Limb (tissue), 2 donors: Measurements from ENCODE around the gene HDAC7.
A peak's percentile ranks its signal among the peaks of the same experiment; 100 is the strongest.

ENCODE experiments used
- DNase-seq, 2 donors: peaks; one replicate each; pipeline ENCODE4 v3.0.0-alpha.2; 2016; ENCODE audit errors: extremely low spot score in 2 of 2

Gene HDAC7

DNA sequence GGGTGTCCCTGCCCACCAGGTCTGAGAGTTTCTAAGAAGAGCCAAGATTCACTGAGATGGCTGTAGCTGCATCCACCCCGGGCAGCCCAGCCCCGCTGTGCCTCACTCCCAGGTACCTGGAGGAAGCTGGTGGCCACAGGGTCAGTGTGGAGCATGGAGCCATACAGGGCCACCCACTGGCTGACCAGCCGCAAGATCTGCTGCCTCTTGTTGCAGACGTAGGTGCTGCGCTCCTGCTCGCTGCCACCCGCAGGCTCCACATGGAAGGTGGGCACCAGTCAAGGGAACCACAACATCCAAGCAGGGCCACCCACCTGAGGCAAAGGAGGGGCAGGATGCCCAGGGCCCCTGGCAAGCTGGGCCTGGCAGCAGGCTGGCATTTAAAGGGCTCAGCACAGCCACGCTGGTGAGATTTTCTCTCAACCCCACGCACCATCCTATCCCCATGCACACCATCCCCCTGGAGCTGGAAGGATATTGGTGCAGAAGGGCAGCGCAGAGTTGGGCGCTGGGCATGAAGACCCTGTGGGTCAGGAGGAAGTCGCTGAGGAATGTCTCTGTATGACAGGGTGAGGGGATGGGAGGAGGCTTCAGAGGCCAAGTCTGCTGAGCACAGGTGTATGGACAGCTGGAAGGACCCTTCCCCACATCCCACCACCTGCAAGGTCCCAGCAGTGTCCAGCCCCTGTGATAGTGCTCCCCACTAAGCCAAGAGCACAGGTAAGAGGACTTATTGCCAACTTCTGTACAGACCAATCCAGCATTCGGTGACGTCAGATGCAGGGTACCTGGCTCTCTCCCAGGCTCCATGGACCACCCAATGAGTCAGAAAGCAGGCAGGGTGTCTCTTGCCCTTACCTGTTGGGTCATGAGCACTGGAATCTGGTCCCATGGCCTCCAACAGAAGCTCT lies 71.9 kb downstream of the HDAC7 start:
- DNase-seq, result no peak

GRCh38 chr12:47747126-47747525 lies 72.6 kb downstream of the HDAC7 start:
- DNase-seq, result no peak

GRCh38 chr12:47746523-47746922 lies 73.2 kb downstream of the HDAC7 start:
- DNase-seq, result no peak

DNA sequence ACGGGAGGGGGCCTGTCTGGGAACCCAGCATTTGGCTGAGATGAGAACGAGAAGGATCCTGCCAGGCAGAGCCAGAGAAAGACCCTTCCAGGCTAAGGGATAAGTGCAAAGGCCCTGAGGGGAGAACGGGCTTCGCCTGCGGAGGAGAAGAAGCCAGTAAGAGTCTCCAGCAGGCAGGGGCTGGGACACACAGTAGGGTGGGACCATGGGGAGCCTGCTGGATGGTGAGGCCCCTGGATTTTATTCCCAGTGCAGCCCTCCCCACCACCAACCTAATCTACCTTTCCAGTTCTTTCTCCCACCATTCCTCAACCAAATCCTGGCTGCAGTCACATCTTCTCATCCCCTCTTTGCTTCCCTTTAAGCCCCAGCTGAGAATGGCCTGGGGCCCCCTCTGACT lies 73.6 kb downstream of the HDAC7 start:
- DNase-seq, result no peak

- no peak for DNase-seq
Observed at GRCh38 chr12:47745485-47746041, 74.1 kb downstream of the HDAC7 start.

DNA sequence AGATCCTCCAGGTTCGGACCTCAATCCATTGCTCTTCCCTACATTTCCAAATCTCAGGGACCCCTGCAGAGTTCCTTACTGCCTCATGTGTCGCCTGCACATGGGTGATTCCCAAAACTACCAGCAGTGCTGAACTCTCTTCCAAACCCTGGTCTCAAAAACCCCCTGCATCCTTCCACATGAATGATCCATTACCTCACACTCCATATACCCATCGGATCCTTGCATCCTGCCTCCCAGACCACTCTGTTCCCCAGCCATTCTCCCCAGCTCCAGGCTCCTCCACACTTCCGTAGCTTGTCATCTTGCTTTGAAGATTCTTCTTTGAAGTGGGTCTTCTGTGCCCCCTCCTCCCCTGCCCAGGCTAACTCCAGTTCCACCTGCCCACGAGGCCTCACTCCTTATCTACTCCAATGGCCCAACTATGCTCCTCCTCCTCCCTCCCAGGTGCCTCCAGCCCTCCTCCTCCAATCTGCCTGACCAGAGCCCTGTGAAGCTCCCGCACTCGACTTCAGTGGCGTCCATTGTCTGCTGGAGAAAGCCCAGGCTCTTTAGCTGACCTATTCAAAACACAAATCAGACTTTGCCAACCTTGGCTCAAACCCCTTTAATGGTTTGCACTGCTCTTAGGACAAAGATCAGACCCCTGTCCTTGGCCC lies 74.8 kb downstream of the HDAC7 start:
- no peak for DNase-seq

- DNase-seq, result no peak
Observed at GRCh38 chr12:47744005-47744651, 75.6 kb downstream of the HDAC7 start.

GRCh38 chr12:47743311-47743860 lies 76.3 kb downstream of the HDAC7 start:
- no peak for DNase-seq

GRCh38 chr12:47742253-47742825 lies 77.4 kb downstream of the HDAC7 start:
- DNase-seq, result peak in 1 of 2 donors; percentile 58

DNA sequence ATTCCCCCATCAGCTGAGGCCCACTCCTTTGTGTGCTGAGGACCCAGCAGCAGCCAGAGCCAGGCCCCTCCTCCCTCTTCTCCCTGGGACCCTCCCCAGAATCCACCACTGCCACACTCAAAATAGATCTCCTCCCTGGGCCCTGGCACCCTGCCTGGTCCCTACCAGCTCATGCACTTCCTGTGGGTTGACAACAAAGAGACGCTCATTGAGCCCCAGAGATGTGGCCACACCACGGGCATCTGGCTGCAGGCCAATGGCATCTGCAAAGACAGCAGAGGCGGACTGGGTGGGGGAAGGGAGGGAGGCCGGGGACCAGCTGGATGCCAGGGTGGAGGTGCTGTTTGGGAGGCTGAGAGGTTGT lies 78.4 kb downstream of the HDAC7 start:
- DNase-seq, result peak; percentile 55 to 80

GRCh38 chr12:47740606-47741339 lies 78.9 kb downstream of the HDAC7 start:
- DNase-seq, result no peak

DNA sequence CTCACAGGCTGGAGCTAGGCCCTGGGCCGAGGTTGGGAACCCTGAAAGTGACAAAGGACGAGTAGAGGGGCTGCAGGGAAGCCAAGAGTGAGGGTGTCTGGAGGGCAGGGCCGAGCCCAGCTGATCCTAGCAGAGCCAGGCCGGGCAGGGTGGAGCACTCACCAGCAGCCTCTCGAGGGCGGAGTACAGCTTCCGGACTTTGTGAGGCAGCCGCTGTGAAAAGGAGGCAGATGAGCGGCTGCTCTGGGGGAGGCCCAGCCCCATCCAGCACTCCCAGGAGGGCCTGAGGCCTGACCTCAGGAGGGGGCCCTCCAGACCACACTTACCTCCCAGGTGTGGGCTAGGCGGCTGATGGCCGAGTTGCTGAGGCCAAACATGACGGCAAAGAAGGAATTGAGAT lies 79.7 kb downstream of the HDAC7 start:
- DNase-seq, result no peak

DNA sequence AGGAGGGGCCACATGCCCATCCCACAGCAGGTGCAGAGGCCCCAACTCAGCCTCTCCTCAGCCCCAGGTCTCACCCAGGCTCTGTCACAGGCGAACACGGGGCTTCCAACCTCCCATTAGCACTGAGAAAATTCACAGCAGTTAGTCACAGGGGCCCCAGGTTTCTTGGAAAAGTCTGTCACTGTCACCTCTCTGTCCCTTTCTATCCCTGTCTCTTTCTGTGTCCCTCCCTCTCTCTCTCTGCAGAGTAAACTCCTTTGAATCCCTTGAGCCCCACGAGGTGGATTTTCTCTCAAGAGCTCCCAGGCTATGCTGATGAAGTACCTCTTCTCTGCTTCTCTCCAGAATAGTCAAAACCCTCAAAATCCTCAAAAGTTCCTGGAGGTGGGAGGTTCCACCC lies 80.4 kb downstream of the HDAC7 start:
- DNase-seq, result no peak

DNA sequence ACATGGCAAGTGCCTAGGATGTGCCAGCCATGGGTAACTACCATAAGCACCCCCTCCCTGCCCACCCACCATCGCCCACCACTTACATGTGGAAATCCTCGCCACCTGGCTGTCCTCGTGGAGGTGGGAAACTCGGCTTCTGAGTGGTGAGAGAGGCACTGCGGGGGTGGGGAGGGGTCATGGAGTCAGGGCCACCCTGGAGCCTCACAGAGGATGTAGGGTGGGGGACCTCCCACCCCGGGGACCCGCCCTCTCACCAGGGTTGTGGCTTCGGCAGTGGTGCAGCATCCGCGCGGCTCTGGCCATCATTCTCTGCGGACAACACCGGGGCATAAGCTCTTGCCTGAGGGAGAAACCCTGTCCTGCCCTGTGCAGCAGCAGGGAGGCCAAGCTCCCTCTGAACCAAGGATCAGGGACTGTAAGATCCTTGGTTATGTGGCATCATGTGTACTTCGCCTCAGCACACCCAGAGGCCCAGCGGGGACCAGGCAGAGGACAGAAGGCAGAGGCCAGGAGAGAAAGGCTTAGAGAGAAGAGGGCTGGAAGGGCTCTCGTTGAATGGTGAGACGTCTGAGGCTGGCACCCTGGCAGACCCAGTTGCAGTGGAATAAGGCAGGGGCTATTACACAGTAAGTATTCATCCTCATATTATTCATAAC lies 81.6 kb downstream of the HDAC7 start:
- DNase-seq, result no peak

DNA sequence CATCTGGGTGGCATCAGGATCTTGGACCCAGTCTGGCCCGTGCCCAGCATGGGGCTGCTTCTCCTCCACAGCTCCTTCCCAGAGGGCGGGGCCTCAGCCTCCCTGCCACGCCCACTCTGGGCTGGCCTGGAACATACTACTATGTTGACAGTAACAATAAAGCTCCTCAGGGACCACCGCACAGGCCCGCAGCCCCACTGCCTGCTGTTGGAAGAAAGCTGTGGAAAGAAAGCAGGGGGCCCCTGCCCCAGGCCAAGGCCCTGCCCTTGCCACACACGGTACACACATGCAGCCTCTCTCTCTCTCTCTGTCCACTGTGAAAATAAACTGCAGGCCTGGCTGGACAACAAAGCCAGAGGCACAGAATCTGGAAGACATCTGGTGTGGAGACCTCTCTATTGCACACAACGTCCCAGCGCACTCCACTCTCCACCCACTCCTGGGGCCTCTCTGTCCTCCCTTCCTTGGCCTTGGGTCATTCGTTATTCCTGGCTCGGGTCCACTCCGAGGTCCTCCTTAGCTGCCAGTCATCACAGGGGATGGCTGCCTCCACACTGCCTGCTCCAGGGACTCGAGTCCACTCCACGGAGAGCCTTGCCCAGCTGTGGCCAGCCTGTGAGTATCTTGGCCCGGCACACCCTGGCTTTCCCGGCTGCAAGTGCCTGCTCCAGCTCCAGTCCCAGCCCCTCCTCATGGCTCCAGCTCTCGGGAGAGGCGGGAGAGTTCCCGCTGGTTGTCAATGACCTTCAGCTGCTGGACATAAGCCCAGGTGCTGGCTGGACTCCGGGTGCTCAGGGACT lies 82.6 kb downstream of the HDAC7 start:
- DNase-seq, result peak in 1 of 2 donors; percentile 50

- DNase-seq, result no peak
Observed at GRCh38 chr12:47736216-47736615, 83.5 kb downstream of the HDAC7 start.

- no peak for DNase-seq
Observed at GRCh38 chr12:47735649-47736048, 84.1 kb downstream of the HDAC7 start.

DNA sequence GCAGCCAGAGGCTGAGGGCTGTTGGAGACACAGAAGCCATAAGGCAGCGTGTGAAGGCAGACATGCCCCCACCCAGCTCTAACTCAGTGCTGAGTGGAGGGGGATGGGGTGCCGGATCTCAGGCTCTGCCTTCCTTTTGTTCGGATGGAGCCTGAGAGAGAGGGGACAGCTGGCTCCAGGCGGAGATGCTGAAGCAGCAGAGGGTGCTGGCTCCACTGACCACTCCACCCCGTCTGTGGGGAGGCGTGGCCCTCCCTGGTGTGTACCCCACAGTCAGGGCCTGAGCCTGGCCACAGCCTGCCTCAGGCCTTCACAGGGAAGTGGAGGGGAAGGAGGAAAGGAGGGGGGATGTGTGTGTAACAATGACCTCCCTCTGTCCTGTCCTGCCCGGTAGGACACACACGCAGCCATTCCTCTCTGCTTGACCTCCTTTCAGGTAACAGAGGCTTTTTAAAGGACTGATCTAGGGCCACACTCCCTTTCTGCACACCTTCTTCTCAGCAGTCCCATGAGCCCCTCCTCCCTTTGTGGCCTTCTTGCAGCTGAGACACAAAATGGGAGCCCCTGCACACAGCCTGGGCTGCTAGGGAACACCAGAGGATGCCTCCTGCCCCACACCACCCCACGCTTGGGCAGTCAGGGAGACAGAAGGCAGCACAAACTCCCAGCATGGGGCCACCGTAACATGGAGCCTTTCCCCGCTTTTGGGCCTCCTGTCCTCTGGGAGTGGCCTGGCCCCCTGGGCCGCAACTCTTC lies 84.8 kb downstream of the HDAC7 start:
- peak in 1 of 2 donors; percentile 58 for DNase-seq

GRCh38 chr12:47733142-47733541 lies 86.6 kb downstream of the HDAC7 start:
- no peak for DNase-seq
